Neutrophil (primary cell): ENCODE results near the gene ADD3.
"Not testable (repeated sequence)": the region's sequence is repeated elsewhere in the genome, so short reads cannot be mapped to it uniquely, and the experiment has no call there.

ENCODE experiments used
- H3K27ac ChIP-seq: fragments of 200-600 bp; sonication (generic); 2 replicates; pipeline ENCODE4 v1.5.1; 2016; ENCODE audit warnings: mild to moderate bottlenecking, moderate library complexity
- H3K27me3 ChIP-seq: fragments of 200-600 bp; sonication (generic); 2 replicates; pipeline ENCODE4 v1.6.0; 2016; ENCODE audit warnings: mild to moderate bottlenecking
- H3K36me3 ChIP-seq: fragments of 200-600 bp; sonication (generic); 2 replicates; pipeline ENCODE4 v1.5.1; 2017
- H3K4me1 ChIP-seq, 2 experiments: fragments of 200-600 bp in 1 of 2; sonication (generic) in 1 of 2; 1 replicate in 1 of 2; 2 replicates in 1 of 2; pipeline versions ENCODE4 v1.5.1 to v1.6.1; 2013 to 2016; ENCODE audit warnings: low read depth in 1 of 2, low read length in 1 of 2, mild to moderate bottlenecking in 1 of 2, moderate library complexity in 1 of 2; ENCODE audit not compliant: control insufficient read depth in 1 of 2, insufficient read depth in 1 of 2
- H3K4me3 ChIP-seq, 2 experiments: fragments of 200-600 bp in 1 of 2; sonication (generic) in 1 of 2; 1 replicate in 1 of 2; 2 replicates in 1 of 2; pipeline ENCODE4 v1.5.1; 2013 to 2016; ENCODE audit warnings: low read depth in 1 of 2, low read length in 1 of 2, mild to moderate bottlenecking in 1 of 2, moderate library complexity in 1 of 2
- H3K9me3 ChIP-seq: fragments of 200-600 bp; sonication (generic); 2 replicates; pipeline ENCODE4 v1.5.1; 2016
- CTCF ChIP-seq: fragments of 200-600 bp; sonication (generic); IDR thresholded peaks from 2 replicates; pipeline ENCODE4 v1.5.1; 2016; ENCODE audit warnings: antibody characterized with exemption

Gene ADD3

GRCh38 chr10:110107430-110107829 lies 99.6 kb downstream of the ADD3 start:
- Histone ChIP-seq H3K36me3 (peaks cover 20% of the 10 kb centered on the region), H3K9me3 (no peaks in the 10 kb centered on the region), H3K4me1 (no peaks in the 10 kb centered on the region), H3K4me3 (no peak overlapping the region), H3K27ac (peak overlapping the region; percentile 4), H3K27me3 (no peaks in the 10 kb centered on the region)
- no peak for TF ChIP-seq CTCF

- TF ChIP-seq CTCF, result no peak
- H3K4me1 ChIP-seq, result no peaks in the 10 kb centered on the region
- no peaks in the 10 kb centered on the region for H3K27me3 ChIP-seq
- H3K36me3 ChIP-seq, result peaks cover 24% of the 10 kb centered on the region
- H3K27ac ChIP-seq, result no peak overlapping the region
- no peaks in the 10 kb centered on the region for H3K9me3 ChIP-seq
- H3K4me3 ChIP-seq, result no peak overlapping the region
These were observed 100.1 kb downstream of the ADD3 start for GRCh38 chr10:110107887-110108286.

GRCh38 chr10:110109511-110109910 lies 101.7 kb downstream of the ADD3 start:
- TF ChIP-seq CTCF, result no peak
- Histone ChIP-seq H3K27me3 (no peaks in the 10 kb centered on the region), H3K27ac (no peak overlapping the region), H3K4me3 (no peak overlapping the region), H3K36me3 (peaks cover 23% of the 10 kb centered on the region), H3K9me3 (no peaks in the 10 kb centered on the region), H3K4me1 (peaks cover 11 to 12% of the 10 kb centered on the region in 2 experiments)

GRCh38 chr10:110110338-110110737 lies 102.6 kb downstream of the ADD3 start:
- Histone ChIP-seq H3K27ac (no peak overlapping the region), H3K27me3 (no peaks in the 10 kb centered on the region), H3K9me3 (no peaks in the 10 kb centered on the region), H3K36me3 (peaks cover 25% of the 10 kb centered on the region), H3K4me1 (peaks cover 13 to 14% of the 10 kb centered on the region in 2 experiments), H3K4me3 (no peak overlapping the region)
- TF ChIP-seq CTCF, result no peak

- no peaks in the 10 kb centered on the region for H3K9me3 ChIP-seq
- no peaks in the 10 kb centered on the region for H3K27me3 ChIP-seq
- peaks cover 48% of the 10 kb centered on the region for H3K36me3 ChIP-seq
- H3K4me3 ChIP-seq, result no peak overlapping the region
- peaks cover 18 to 21% of the 10 kb centered on the region in 2 experiments for H3K4me1 ChIP-seq
- TF ChIP-seq CTCF, result no peak
- H3K27ac ChIP-seq, result peak overlapping the region; percentile 61
These were observed 106.0 kb downstream of the ADD3 start for GRCh38 chr10:110113670-110114337.

GRCh38 chr10:110114668-110115067 lies 106.9 kb downstream of the ADD3 start:
- Histone ChIP-seq H3K4me1 (peaks cover 26 to 30% of the 10 kb centered on the region in 2 experiments), H3K36me3 (peaks cover 48% of the 10 kb centered on the region), H3K27ac (peak overlapping the region; percentile 61)
- H3K4me3 ChIP-seq, H3K9me3 ChIP-seq, H3K27me3 ChIP-seq: not testable (repeated sequence)
